ENCODE measurements around the gene MYO1H. TPM values are rescaled to one million over a fixed set of nuclear protein-coding genes. Genes with fewer than 3 reads are reported as not detected.

Gene MYO1H
- total and polyA plus RNA-seq, 2 of the 8 experiments (the other 6 are each of a cell fraction or from before 2014, with no cell fraction given), result 0.03 TPM; not detected in 1

GRCh38 chr12:109302358-109302757, 45.3 kb upstream of the MYO1H start:
- Histone ChIP-seq H3K4me3 (ENCODE audit: extremely low read depth in 1 of 4, insufficient read depth in 2 of 4, low read depth in 3 of 4, low read length in 4 of 4) (no peak overlapping the region), H4K20me1 (replicated peaks in 1 of 2; ENCODE audit: control insufficient read depth in 1 of 2, insufficient read depth in 2 of 2, low read length in 2 of 2) (peaks cover 0 to 2% of the 10 kb centered on the region in 2 experiments), H3K23me2 (ENCODE audit: low read depth, low read length) (no peaks in the 10 kb centered on the region), H3K36me3 (ENCODE audit: control insufficient read depth in 2 of 4, insufficient read depth in 4 of 4, low read length in 3 of 4) (no peaks in the 10 kb centered on the region), H3K27me3 (replicated peaks in 1 of 4; ENCODE audit: control insufficient read depth in 3 of 4, extremely low read depth in 1 of 4, insufficient read depth in 3 of 4, low read length in 3 of 4) (peaks cover 0 to 15% (median 7%) of the 10 kb centered on the region in 4 experiments; a peak in 3 of 7 replicates), H3K56ac (replicated peaks; ENCODE audit: insufficient read length, low read depth, low read length) (no peak overlapping the region), H2BK15ac (ENCODE audit: low read length) (no peak overlapping the region), H3K4me2 (ENCODE audit: insufficient read depth in 1 of 2, low read depth in 2 of 2, low read length in 2 of 2) (no peak overlapping the region), H3K27ac (ENCODE audit: low read depth, low read length) (no peak overlapping the region), H3K79me2 (ENCODE audit: control insufficient read depth in 1 of 2, insufficient read depth in 2 of 2, low read length in 2 of 2) (no peaks in the 10 kb centered on the region), H3K4me1 (replicated peaks in 1 of 4; ENCODE audit: control insufficient read depth in 3 of 4, insufficient read depth in 4 of 4, low read length in 3 of 4) (no peaks in the 10 kb centered on the region), H2BK120ac (replicated peaks; ENCODE audit: low read depth, low read length) (no peak overlapping the region), H2AFZ (ENCODE audit: low read length) (no peak overlapping the region), H4K5ac (ENCODE audit: insufficient read length, low read depth, low read length) (no peak overlapping the region), H4K8ac (ENCODE audit: extremely low read depth, insufficient read depth, low read length) (no peak overlapping the region), H4K91ac (replicated peaks; ENCODE audit: insufficient read length, low read length) (no peak overlapping the region), H2BK12ac (ENCODE audit: low read depth, low read length) (no peak overlapping the region), H3K79me1 (ENCODE audit: low read depth, low read length) (no peaks in the 10 kb centered on the region), H3K14ac (ENCODE audit: insufficient read length) (no peak overlapping the region), H2AK5ac (ENCODE audit: low read depth, low read length) (no peak overlapping the region), H3K18ac (ENCODE audit: extremely low read depth, low read length) (no peak overlapping the region), H2BK5ac (ENCODE audit: low read depth, low read length) (no peak overlapping the region), H3K9me3 (ENCODE audit: insufficient read depth in 2 of 2, low read depth in 1 of 2, low read length in 1 of 2) (no peaks in the 10 kb centered on the region), H3K9ac (replicated peaks in 1 of 4; ENCODE audit: extremely low read depth in 1 of 4, low read depth in 3 of 4, low read length in 3 of 4) (no peak overlapping the region), H2BK20ac (ENCODE audit: low read length) (no peak overlapping the region), H3K4ac (replicated peaks; ENCODE audit: insufficient read length, low read depth, low read length) (no peak overlapping the region), H3K23ac (ENCODE audit: insufficient read length) (no peak overlapping the region)
- ChIA-PET CTCF (ENCODE audit: partially characterized antibody) (interaction anchor here (0.8 to 2.3 kb wide), 6 partner anchors 12 to 85 kb away, joined by 4 to 9 read pairs (median 6); no protein-coding TSS in a partner anchor), POLR2A (ENCODE audit: partially characterized antibody) (interaction anchor here (0.7 to 1.5 kb wide), 3 partner anchors 9 to 13 kb away, joined by 3 read pairs; no protein-coding TSS in a partner anchor)
- no peak for DNase-seq (ENCODE audit: low read depth in 1 of 2, low spot score in 2 of 2)
- WGBS, 2 experiments (ENCODE audit: extremely low coverage in 1 of 2, insufficient coverage in 1 of 2, insufficient read length in 1 of 2, insufficient replicate concordance in 2 of 2, low coverage in 1 of 2, low lambda C conversion rate in 2 of 2, missing lambda C conversion rate in 1 of 2), result 83% methylated on average over 2 of the region's 2 CpGs; no CpG with 5 or more reads in 1 of the 2 experiments
- TF ChIP-seq JUN (IDR thresholded peaks at IDR 0.05; ENCODE audit: low read depth, low read length) (no peak), KDM5A (IDR thresholded peaks at IDR 0.05; ENCODE audit: low read length) (no peak), KDM1A (IDR thresholded peaks at IDR 0.05; ENCODE audit: borderline replicate concordance, low read length) (no peak), CTCF (IDR thresholded peaks at IDR 0.05; ENCODE audit: control extremely low read depth in 1 of 3, insufficient read depth in 1 of 3, low read depth in 1 of 3, low read length in 3 of 3) (peak in 1 of 3 experiments; percentile 18; a peak in 1 of 4 replicates), RNF2 (IDR thresholded peaks at IDR 0.05; ENCODE audit: borderline replicate concordance, low read depth, low read length, missing control alignments, poor library complexity, severe bottlenecking) (no peak), CTBP2 (IDR thresholded peaks at IDR 0.05; ENCODE audit: borderline replicate concordance, insufficient read depth, insufficient read length, low read length) (no peak)
- FAIRE-seq, result no peak
